Dermis microvascular lymphatic vessel endothelial cell (primary cell): Measurements from ENCODE around the gene SETBP1. TPM values are rescaled to one million over a fixed set of nuclear protein-coding genes. Genes with fewer than 3 reads are reported as not detected.

Experiments
- DNase-seq, 2 donors: peaks; one replicate each; pipeline versions ENCODE4 v3.0.0 to v3.0.0-alpha.2; 2010; ENCODE audit warnings: low read depth in 2 of 2
- total RNA-seq: library from RNA; depleted of rRNA; stranded (reverse); fragments of >200 nt; gene quantifications from 2 replicates; pipeline ENCODE4 v1.2.1, GENCODE V29; 2014

Gene SETBP1
- total RNA-seq, 1 donor from 2014 or later: 2.3 TPM

DNA sequence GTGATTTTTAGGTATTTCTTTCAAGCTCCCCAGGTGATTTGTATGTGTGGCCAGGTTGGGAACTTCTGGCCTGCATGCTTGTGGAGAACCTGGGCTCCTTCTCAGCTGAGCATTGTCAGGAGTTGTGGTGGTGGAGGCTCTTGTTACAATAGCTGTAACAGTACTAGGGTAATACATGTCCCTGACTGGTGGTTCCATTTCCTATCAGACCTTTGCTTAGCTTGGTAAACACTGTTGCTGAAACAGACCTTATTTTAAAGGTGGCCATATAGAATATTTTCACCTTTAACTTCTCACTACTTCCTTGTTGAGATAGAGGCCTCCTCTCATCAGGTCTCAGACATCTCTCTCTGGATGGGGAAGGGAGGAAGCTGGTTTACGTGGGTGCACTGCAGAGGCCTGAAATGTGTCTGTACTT lies 79.2 kb downstream of the SETBP1 start:
- DNase-seq: no peak

DNA sequence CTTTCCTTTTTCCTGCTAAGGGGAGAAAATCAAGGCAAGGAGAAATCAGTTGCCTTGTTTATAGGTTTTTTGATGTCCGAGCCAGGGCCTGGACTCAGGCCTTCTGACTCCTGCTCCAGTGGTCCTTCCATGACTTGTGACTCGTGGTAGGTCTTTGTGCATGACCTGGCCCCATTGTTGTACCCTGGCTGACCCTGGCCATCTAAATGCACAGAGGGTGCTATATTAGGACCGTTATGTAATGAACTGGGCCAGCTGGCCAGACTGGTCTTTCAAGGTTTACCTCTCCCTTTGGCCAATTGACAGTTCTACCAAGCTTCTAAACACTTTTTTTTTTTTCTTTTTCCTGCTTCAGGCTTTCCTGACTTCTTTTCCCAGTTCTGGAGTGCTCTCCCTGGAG lies 81.1 kb downstream of the SETBP1 start:
- DNase-seq: no peak

DNA sequence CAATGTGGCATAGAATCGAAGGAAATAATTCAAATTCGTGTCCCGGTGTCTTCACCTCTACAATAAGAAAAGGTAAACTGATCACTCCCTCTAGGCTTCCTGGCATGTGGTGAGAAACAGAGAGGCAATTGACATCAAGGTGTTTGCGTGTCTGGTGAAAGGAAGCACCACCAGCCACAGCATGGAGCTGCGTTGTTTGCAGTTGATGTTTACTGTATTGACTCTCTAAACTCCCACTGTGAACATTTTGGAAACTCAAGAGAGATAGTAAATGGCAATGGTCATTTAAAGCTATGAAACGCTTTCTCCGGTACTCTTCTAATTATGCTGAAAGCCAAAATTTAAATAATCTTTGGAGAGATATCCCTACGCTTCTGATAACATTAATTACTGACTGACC lies 82.6 kb downstream of the SETBP1 start:
- no peak for DNase-seq

DNA sequence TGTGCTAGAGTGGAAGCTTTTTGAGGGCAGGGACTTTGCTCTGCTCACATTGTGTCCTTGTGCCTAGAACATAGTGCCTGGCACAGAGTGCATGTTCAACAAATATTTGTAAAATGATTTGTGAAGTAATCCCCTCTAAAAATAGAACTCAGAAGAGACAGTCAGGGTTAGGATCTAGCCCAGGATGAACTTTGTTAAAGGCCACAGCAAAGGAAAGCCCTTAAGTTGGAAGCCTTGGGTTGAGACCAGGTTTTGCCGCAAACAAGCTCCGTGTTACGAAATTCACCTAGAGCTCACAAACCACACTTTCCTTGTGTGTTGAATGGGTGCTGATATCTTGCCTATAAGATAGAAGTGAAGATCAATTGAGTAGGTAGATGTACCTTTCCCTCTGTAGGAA lies 84.2 kb downstream of the SETBP1 start:
- no peak for DNase-seq

DNA sequence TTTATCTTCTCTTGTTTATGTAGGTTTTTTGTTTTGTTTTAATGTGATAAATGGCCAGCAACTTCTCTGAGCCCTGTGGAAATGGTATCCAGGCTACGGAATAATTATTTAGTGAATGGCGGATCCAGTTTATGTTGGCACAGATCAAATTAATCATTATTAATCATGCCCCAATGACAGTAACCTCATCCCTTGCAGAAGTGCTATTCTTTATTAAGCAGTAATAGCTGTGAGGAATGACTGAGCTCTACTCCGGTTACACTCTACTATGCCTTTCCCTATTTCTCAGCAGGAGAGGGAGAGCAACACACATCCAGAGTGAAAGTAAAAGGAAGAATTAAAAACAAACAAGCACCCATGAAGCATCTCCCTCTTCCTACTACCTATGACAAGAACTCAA lies 84.8 kb downstream of the SETBP1 start:
- DNase-seq: peak in 1 of 2 donors; percentile 6

DNA sequence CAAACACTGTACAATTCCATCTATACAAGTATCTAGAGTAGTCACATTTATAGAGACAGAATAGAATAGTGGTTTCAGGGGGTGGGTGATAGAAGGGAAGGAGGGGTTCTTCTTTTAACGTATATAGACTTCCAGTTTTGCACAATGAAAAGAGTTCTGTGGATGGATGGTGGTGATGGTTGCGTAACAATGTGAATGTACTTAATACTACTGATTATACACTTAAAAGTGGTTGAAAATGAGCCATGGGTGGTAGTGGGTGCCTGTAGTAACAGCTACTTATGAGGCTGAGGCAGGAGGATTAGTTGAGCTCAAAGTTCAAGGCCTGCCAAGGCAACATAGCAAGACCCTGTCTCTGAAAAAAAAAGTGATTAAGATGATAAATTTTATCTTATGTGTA lies 85.8 kb downstream of the SETBP1 start:
- DNase-seq: no peak

DNA sequence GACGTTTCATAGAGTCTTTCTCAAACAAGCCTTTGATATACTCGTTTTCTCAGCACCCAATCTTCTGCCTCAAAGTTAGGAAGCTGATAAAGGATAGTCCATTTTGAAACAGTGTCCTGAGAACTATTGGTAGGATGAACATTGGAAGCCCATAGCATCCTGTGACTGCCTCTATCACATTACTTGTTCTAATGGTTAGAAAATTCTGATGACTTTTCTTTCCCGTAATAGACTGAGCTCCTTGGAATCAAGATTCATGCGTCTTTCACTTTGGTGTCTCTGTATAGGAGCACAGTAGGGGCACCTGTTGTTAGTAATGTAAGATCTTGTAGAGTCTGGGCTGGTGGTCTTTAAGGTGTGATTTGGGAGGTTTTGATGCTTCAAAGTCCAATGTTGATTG lies 87.1 kb downstream of the SETBP1 start:
- DNase-seq: no peak

DNA sequence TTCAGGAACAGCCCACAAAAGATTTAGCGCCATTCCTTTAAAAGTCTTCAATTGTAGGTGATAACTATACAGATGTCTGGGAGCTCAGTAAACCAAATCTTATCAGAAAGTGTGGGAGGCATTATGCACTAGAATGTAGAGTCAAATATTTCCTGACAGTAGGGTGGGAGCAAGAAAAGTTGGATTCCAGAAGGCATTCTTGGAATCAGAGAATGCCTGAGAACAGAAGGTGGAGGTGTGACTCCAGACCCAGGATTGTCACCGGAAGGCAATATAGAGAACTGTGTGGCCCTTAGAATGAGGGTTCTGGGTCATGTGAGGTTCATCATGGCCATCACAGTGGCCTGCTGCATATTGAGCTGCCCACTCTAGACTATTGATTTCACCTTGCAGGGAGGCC lies 90.0 kb downstream of the SETBP1 start:
- no peak for DNase-seq

DNA sequence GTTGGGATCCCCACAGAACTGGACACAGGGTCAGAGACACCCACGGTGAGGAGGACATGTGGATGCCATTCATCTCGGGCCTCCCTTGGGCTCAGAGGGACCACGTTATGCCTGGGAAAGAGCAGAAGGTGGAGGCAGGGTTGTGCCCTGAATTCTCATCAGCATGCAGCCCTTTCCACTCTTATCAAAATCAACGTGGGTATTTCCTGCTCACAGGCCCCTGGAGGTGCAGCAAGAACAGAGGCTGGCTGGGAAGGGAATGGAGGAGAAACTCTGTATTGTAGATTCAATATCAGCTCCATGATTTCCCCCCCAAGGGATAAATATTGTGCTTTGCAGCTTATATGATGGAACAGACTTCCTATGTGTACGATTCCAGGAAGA lies 90.9 kb downstream of the SETBP1 start:
- DNase-seq: no peak

DNA sequence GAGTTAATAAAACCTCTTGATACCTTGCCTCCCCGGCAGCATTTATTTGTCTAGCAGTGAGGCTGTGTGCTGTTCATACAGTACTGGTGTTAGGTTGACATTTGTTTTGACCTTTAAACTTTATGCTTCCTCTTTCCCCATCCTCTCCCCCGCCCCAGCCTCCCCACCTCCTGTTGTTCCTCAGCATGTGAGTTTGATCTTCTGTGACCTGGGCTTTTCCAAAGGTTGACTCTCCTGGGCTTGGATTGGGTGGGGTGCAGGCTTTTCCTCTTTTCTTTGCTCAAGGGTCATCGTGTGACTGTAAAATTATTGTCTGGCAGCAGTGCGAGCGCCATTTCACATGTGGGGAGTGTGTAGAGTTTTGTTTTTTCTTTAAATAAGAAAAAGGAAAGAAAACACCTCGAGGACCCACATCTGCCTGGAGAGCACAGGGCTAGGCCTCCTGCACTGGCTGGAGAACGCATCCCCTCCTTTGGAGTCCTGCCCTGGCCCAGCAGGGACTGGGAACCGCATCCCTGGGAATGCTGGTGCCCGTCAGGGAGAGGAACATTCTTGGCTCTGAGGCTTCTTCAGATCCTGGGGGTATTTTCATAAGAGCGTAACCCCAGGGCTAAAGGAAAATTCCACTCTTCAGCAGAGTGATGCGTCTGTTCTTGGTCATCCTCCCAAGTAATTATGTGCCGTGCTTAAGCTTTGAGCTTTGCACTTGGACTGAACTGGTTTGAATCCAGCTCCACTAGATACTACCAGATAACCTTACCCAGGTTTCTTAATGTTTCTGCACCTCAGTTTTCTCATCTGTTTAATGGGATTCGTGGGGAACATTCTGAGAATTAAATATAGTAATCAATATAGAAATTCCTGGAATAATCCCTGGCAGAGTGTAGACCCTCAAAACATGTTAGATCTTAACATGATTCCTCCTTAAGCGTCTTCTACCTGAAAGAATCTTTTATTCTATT lies 91.5 kb downstream of the SETBP1 start:
- peak in 1 of 2 donors; percentile 34 for DNase-seq

DNA sequence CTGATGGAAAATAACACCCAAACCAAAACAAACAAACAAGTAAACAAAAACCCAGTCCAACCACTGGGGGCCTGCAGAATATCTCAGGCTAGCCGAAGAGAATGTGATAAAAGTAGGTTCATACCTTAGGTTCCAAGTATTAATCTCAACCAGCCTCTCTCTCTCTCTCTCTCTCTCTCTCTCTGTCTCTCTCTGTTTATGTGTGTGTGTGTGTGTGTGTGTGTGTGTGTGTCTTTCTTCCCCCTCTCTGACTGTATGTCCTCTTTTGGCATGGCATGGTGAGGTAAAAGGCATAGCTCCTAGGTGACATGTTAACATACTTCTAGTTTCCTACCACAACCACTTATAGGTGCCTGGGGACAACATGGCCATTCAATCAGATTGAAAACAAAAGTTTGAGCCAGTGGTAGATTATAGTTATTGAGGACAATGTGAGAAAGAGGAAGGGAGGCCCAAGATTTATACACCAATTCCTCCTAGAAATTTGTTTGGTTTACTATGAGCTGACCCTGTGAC lies 93.0 kb downstream of the SETBP1 start:
- no peak for DNase-seq

DNA sequence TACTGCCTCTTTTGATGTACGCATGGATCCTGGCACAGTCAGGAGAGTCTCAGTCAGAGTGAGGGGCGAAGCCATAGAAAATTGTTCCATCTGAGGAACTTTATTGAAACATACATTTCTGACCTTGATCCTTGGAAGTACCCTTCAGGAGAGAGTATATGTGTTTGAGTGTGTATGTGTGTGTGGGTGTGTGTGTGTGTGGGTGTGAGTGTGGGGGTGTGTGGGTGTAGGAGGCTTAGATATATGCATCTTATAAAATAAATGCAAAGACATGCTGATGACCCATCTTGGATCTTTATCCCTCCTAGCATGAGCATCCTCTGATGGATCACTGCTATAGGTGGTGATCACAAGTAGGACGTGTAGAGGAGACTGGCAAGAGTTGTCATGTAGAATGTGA lies 93.5 kb downstream of the SETBP1 start:
- no peak for DNase-seq

DNA sequence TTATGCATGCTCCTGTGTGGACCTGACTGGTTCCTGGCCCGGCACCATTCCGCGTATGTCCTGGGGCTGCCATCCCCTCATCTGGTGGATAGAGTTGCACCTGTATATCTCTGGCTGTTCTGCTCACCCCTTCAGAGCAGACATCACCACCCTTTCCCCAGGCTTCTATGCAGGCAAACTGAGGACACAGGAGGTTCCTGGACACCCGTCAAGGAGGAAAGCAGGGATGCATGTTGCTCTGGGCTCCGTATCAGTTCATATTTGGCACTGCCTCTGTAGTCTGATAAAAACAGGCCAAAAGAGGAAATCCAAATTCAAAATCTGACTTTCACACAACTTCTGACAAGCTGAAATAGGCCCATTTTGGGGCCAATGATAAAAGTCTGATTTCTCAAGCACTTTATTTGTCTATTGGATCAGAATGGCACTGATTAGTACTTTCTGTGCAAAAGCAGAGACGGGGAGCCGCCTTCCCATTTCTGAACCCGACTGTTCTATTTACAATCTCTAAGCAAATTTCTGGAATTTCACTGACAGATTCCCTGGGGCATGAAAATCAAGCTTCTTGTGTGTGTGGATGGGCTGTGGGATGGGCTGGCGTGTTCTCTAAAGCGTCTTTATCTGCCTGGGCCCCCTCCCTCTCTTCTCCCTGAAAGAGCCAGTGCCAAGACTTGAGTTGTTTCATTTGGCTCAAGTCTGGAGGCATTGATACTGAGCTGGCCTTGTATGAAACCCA lies 96.9 kb downstream of the SETBP1 start:
- no peak for DNase-seq

DNA sequence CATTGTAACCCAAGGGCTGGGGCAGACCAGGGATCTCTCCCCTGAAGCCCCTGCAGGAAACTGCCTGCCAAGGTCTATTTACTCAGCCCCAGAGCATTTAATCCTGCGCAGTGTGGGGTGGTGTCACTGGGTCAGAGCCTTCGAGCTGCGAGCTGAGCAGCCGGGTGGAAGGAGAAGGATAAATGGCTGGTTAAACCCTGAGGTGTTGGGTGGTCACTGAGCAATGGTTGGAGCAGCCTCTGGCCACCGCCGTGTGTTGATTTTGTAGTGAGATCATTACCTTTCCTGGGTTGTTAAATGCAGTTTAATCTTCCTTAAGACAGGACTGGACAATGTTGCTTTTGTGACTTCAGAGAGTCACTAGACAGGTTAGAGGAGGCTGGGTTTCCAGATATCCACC lies 98.1 kb downstream of the SETBP1 start:
- DNase-seq: no peak

DNA sequence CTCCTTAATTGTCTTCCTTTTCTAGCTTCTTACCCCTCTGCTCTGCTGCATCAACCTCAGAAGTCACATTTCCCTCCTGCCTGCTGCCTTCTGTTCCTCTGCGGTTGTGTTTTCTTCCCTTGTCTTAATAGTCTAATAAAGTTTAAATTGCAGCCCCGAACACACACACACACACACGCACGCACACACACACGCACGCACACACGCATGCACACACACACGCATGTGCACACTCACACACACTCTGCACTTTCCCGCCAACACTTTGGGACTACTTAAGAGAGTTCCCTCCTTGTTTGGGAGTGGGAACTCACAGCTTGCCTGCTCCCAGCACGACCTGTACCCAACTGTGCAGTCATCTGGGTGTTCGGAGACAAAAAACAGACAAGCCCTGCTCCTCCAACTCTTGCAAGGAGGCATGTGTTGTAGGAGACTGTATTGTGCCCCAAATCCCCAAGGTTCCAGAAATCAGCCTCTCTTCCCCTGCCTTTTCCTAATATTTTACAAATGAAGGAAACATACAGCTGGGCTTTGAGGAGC lies 99.1 kb downstream of the SETBP1 start:
- DNase-seq: no peak

DNA sequence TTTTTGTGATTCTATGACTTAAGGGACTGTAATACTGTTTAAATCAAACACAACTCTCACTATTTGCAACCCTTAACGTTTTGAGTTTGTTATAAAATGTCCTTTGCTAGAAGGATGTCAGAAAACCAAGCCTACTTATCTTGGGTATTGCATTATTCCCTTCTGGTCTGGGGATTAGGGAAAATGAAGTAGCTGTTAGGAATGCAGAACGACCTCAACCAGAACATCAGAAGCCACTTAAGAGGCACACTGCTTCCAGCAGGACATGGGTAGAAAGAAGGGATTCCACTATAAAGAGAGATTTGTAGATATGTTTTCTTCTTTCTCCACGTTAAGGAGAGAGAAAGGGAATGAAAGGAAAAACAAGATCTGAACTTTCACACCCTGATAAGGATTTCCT lies 101.2 kb downstream of the SETBP1 start:
- no peak for DNase-seq

DNA sequence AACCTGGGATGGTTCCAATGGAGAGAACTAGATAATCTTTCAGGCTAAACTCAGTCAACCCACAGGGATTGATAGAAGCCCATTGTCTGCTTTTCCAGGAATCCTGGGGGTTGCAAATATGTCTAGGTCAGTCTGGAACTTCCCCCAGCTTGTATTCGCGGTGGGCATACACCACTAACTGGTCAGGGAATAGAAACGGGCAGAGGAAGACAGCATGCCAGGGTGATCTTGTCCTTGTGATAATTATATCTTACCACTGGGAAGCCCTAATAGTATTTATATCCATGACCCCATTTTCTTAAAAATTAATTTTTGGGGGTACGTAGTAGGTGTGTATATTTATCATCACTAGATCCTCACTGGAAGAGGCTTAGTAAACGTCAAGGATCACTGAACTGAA lies 101.9 kb downstream of the SETBP1 start:
- DNase-seq: no peak

DNA sequence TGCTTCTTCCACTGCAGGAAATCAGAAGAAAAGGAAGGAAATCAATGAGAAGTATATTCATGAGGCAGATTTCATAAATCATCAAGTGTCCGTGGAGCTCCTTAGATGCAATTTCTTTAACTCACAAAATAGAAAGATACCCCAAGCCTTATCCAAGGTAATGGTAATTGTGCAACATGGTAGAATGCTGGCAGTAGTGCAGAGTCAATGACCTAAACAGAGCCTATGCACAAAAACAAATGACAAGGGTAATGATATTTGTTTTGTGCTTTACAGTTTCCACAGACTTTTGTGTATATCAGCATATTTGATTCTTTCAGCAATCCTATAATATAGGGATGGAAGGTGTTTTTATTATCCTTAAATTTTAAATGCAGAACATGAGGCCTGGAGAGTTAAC lies 102.7 kb downstream of the SETBP1 start:
- DNase-seq: no peak

DNA sequence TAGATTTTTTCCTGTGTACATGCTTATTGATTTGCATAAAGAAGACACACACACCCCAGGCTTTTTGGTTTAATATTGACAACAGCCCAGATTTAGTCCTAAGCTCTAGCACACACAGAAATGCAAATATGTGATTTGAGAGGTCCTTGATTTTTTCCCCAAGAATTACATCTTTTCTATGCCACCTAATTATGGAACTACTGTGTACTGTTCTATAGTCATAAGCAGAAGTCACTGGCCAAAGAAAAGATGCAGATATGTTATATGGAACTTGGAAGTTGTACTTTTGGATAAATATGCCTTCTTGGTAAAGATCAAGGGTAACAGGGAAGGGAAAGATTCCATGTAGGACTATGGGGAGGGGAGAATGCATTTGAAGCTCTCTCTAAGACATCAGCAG lies 105.6 kb downstream of the SETBP1 start:
- DNase-seq: no peak

DNA sequence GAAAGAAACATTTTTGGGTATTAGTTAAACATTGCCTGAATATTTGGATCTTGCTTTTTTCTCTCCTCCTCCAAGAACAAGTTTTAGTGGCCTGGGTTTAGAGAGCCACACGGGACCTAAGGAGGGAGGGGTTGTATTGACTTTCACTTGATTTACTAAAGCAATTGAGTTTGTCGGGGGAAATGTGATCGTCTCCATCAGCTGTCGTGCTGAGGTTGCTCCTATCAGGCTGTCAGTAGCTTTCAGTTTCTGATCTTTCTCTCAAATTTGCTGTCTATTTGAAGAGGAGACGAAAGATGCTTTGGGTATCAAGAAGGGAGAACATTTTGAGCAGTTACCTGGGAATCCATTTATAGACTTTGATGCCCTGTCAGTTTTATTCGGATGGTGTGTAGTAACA lies 106.0 kb downstream of the SETBP1 start:
- no peak for DNase-seq

DNA sequence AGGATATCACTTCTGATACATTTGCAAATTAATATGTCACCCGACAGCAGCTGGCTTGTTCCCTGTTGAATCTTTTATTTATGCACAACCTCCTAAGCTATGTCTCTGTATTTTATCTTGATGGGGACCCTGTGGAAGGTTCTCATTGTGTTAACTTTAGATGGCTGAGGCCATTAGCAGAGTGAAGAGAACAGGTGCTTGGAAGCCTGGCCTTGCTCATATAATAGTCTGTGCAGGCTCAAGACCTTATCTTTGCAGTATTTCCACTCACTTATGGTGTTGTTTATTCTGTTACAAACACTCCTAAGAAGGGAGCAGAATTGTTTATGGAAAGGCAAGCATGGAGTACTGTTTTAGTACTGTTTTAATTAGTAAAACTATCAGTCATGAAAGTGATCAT lies 107.6 kb downstream of the SETBP1 start:
- no peak for DNase-seq

DNA sequence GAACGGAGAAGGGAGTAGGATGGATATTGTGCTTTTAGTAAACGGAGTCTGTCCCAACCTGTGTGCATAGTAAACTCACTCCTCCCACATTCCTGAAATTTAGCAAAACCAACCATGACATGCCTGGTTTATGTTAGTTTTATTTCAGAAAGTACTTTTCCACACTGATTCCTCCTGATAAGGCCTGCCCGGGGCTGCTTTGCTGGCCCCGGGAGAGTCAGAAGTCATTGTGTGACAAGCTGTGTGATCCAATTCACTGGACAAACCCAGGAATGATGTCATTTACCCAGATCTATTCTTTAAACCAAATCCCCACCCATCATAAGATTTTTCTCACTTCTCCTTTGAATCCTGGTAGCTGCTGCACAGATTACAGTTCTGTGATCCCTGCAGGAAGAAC lies 109.0 kb downstream of the SETBP1 start:
- DNase-seq: peak in 1 of 2 donors; percentile 17
